Lung (tissue), 12 donors: ENCODE measurements around the gene LCE6A. TPM values are rescaled to one million over a fixed set of nuclear protein-coding genes. Genes with fewer than 3 reads are reported as not detected.

Experiments
- ATAC-seq: fragments of 200-7000 bp; cut with Tn5 transposase; one replicate; pipeline ENCODE4 v1.9.1; 2020; ENCODE audit warnings: moderate number of reproducible peaks; ENCODE audit not compliant: insufficient read depth, low FRiP score
- DNase-seq, 3 donors: peaks; one replicate each; pipeline ENCODE4 v3.0.0-alpha.2; 2013 to 2017
- H3K27ac ChIP-seq, 2 donors: one replicate each; pipeline ENCODE4 v1.5.1; 2013; ENCODE audit warnings: mild to moderate bottlenecking in 2 of 2, moderate library complexity in 2 of 2, control low read depth in 1 of 2, inconsistent platforms in 1 of 2, low read depth in 1 of 2, low read length in 1 of 2
- H3K27me3 ChIP-seq, 3 donors: one replicate each; pipeline ENCODE4 v1.5.1; 2013; ENCODE audit warnings: low read length in 2 of 3; ENCODE audit not compliant: control insufficient read depth in 3 of 3, insufficient read depth in 3 of 3
- H3K36me3 ChIP-seq, 4 donors: one replicate each; pipeline ENCODE4 v1.5.1; 2013; ENCODE audit warnings: low read length in 4 of 4, mild to moderate bottlenecking in 1 of 4, moderate library complexity in 1 of 4; ENCODE audit not compliant: control insufficient read depth in 4 of 4, insufficient read depth in 4 of 4
- H3K4me1 ChIP-seq, 5 donors: one replicate each; pipeline ENCODE4 v1.5.1; 2013; ENCODE audit warnings: low read length in 5 of 5, mild to moderate bottlenecking in 2 of 5, moderate library complexity in 1 of 5; ENCODE audit not compliant: control insufficient read depth in 5 of 5, insufficient read depth in 5 of 5
- H3K4me3 ChIP-seq: one replicate; pipeline ENCODE4 v1.5.1; 2013; ENCODE audit warnings: mild to moderate bottlenecking, control low read depth, moderate library complexity
- H3K9ac ChIP-seq, 2 donors: one replicate each; pipeline ENCODE4 v1.5.1; 2013; ENCODE audit warnings: low read length in 2 of 2, control low read depth in 1 of 2; ENCODE audit not compliant: insufficient read depth in 1 of 2
- H3K9me3 ChIP-seq, 4 donors: one replicate each; pipeline ENCODE4 v1.5.1; 2013; ENCODE audit warnings: low read length in 3 of 4, mild to moderate bottlenecking in 1 of 4, moderate library complexity in 1 of 4; ENCODE audit not compliant: control insufficient read depth in 4 of 4, insufficient read depth in 3 of 4
- CTCF ChIP-seq: IDR thresholded peaks from 2 replicates; pipeline ENCODE4 v1.5.1; 2012; ENCODE audit warnings: mild to moderate bottlenecking; ENCODE audit errors: control extremely low read depth, extremely low read depth
- WGBS, 2 donors: extraction: QIAGEN DNeasy Blood & Tissue Kit; methylation state at CpG; one replicate each; pipeline ENCODE4 v1.1.7; 2013; 5-methylcytosine and 5-hydroxymethylcytosine counted together
- polyA plus RNA-seq, 2 donors: library from polyadenylated mRNA; stranded (reverse); fragments of 200-250 nt; gene quantifications; one replicate each; pipeline ENCODE4 v1.2.1, GENCODE V29; 2013
- total RNA-seq, 2 donors: library from RNA; depleted of rRNA in 1 of 2; stranded (reverse); fragments of >200 nt in 1 of 2; gene quantifications; one replicate each; pipeline ENCODE4 v1.2.1, GENCODE V29; 2014 to 2021
- donor health status: control.
- donor health status: control.
- donor health status: Bipolar disorder and iron deficiency.
- donor health status: healthy.
- donor health status: DM: yes; HTN: yes; CAD: no.

LCE6A gene
- total and polyA plus RNA-seq, 4 donors = not detected

- no peak overlapping the region for H3K27ac ChIP-seq
- H3K9ac ChIP-seq = no peak overlapping the region
- DNase-seq (peak; percentile 8 to 67 (median 50)), ATAC-seq (peak; percentile 65)
- WGBS, 2 donors = 32 to 35% methylated on average over 9 of the region's 9 CpGs
- peaks cover 0 to 3% (median 0%) of the 10 kb centered on the region in 5 donors for H3K4me1 ChIP-seq
- TF ChIP-seq CTCF = peak; percentile 22
- no peaks in the 10 kb centered on the region for H3K27me3 ChIP-seq
- no peaks in the 10 kb centered on the region for H3K9me3 ChIP-seq
- H3K36me3 ChIP-seq = no peaks in the 10 kb centered on the region
- H3K4me3 ChIP-seq = no peak overlapping the region
These were observed 27.3 kb downstream of the LCE6A start for GRCh38 chr1:152869808-152870419.

GRCh38 chr1:152870831-152871730, 28.4 kb downstream of the LCE6A start:
- ATAC-seq = no peak
- 45 to 55% methylated on average over 17 of the region's 17 CpGs for WGBS, 2 donors
- Histone ChIP-seq H3K9me3 (peaks cover 0 to 1% (median 0%) of the 10 kb centered on the region in 4 donors), H3K36me3 (no peaks in the 10 kb centered on the region), H3K4me1 (no peaks in the 10 kb centered on the region), H3K27me3 (no peaks in the 10 kb centered on the region), H3K9ac (no peak overlapping the region), H3K27ac (no peak overlapping the region), H3K4me3 (no peak overlapping the region)
- DNase-seq = no peak
- TF ChIP-seq CTCF = no peak

- DNase-seq (no peak), ATAC-seq (no peak)
- Histone ChIP-seq H3K36me3 (no peaks in the 10 kb centered on the region), H3K9me3 (peaks cover 0 to 1% (median 0%) of the 10 kb centered on the region in 4 donors), H3K4me1 (no peaks in the 10 kb centered on the region), H3K27me3 (no peaks in the 10 kb centered on the region), H3K27ac (no peak overlapping the region), H3K4me3 (no peak overlapping the region), H3K9ac (no peak overlapping the region)
- TF ChIP-seq CTCF = no peak
- 84 to 91% methylated on average over 6 of the region's 6 CpGs for WGBS, 2 donors
These were observed 29.1 kb downstream of the LCE6A start for GRCh38 chr1:152871731-152872126.
